ENCODE results near the gene KIF22.

DNA sequence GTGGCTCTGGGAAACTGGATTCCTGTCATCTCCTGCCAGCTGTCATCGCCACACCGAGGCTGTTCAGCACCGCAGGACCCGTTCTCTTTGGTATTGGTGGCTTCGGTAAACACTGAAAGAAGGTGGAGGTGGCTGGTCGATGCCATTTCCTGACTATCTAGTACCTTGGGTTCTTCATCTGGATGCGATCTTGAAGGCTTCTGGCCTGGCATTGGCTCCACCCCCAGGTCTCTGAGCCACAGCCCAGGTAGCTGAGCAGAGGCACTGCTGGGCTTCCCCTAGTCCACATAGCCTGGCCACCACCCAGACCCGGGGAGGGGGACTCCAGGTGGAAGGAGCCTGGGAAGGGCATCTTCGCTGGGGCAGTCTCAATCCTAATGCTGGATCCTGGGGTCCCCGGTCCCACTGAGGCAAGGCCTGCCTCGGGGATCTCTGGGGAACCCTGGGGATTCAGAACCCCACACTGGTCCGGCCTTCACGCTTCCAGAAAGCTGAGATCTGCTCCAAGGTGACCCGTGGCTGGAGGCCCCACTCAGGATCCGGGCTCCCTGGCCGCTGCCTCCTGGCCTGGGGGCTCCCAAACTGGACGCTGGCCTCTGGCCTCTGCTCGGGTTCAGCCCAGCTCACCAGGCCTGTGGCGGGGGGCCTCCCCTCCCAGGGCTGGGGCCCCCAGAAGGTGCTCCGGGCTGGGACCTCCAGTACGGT, 46.6 kb upstream of the KIF22 start:
- TF ChIP-seq GATA2 (IDR thresholded peaks at IDR 0.05; ENCODE audit: low read depth, low read length), result no peak
- no peak for TF ChIP-seq GATA3 (IDR thresholded peaks at IDR 0.05; ENCODE audit: low read depth, low read length)

All from SH-SY5Y (cell line).